ENCODE results near the gene CXorf38. TPM values are rescaled to one million over a fixed set of nuclear protein-coding genes. Genes with fewer than 3 reads are reported as not detected.

Gene CXorf38
- total RNA-seq, 1 donor from 2014 or later, result 19.5 TPM

GRCh38 chrX:40653535-40653934 is 6.2 kb upstream of the CXorf38 start:
- no peak for DNase-seq (ENCODE audit: low spot score)
- H3K27me3 Mint-ChIP-seq (ENCODE audit: low read depth), result no peaks in the 10 kb centered on the region
- H3K4me1 Mint-ChIP-seq (ENCODE audit: low read depth), result peaks cover 1% of the 10 kb centered on the region
- H3K9me3 Mint-ChIP-seq, result no peaks in the 10 kb centered on the region
- intact Hi-C loops (cut with micrococcal nuclease), result no loop called here
- no peak overlapping the region for H3K27ac Mint-ChIP-seq
- peaks cover 26% of the 10 kb centered on the region for H3K36me3 Mint-ChIP-seq (ENCODE audit: low read depth)
- no peak overlapping the region for H3K4me3 Mint-ChIP-seq (ENCODE audit: low read depth)

DNA sequence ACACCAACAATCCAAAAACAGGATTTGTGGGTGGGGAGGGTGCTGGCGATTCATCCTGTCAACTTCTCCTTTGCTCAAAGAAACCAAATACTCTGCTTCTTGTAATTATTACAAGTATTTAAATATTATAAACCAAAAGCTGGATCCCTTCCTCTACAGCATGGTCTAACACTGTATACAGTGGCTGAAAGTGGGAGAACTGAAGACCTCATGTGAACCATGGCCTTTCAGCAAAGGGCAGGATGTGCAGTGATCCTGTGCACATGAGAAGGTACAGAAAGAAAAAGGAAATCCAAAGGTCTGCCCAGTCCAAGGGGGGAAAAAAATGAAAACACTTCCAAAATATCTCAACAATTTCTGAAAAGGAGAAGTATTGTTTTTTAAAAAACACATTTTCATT is 5.3 kb upstream of the CXorf38 start:
- H3K4me1 Mint-ChIP-seq (ENCODE audit: low read depth), result peaks cover 2% of the 10 kb centered on the region
- DNase-seq (ENCODE audit: low spot score), result no peak
- intact Hi-C loops (cut with micrococcal nuclease), result no loop called here

DNA sequence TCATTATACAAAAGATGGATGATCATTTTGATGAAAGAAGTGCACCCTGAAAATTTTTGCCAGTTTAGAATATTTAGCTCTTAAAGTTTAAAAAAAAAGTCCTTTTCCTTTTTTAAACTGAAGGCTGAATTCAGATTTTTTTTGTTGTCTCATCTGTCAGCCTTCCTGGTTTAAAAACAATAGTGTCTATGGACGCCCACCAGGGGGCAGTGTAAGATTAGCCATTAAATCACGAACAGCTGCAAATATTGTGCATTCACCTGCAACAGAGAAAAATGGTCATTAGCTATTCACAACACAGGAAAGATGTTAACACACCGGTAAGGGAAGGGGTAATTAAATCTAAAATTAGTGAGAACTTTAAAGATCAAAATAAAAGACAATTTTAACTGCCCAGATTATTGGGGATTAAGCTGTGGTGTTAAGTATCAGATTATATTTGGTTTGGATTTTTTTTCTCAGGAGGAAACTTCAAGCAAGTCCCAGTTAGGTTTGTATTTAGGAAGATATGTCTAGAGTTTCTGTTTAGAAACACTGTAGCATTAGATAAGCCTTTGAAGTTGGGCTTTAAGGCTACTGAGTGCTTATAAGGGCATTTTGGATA is 4.4 kb upstream of the CXorf38 start:
- Mint-ChIP-seq H3K27me3 (ENCODE audit: low read depth) (no peaks in the 10 kb centered on the region), H3K27ac (no peak overlapping the region), H3K36me3 (ENCODE audit: low read depth) (peaks cover 24% of the 10 kb centered on the region), H3K9me3 (no peaks in the 10 kb centered on the region), H3K4me1 (ENCODE audit: low read depth) (peaks cover 3% of the 10 kb centered on the region), H3K4me3 (ENCODE audit: low read depth) (no peak overlapping the region)
- intact Hi-C loops (cut with micrococcal nuclease), result no loop called here
- peak; percentile 43 for DNase-seq (ENCODE audit: low spot score)

More for the DNA sequence above, 5.3 kb upstream of the CXorf38 start:
- no peaks in the 10 kb centered on the region for H3K9me3 Mint-ChIP-seq
- no peak overlapping the region for H3K27ac Mint-ChIP-seq
- peaks cover 26% of the 10 kb centered on the region for H3K36me3 Mint-ChIP-seq (ENCODE audit: low read depth)
- H3K4me3 Mint-ChIP-seq (ENCODE audit: low read depth), result no peak overlapping the region
- H3K27me3 Mint-ChIP-seq (ENCODE audit: low read depth), result no peaks in the 10 kb centered on the region

- peak overlapping the region; percentile 87 for H3K4me3 Mint-ChIP-seq (ENCODE audit: low read depth)
- H3K36me3 Mint-ChIP-seq (ENCODE audit: low read depth), result peaks cover 34% of the 10 kb centered on the region
Measured at GRCh38 chrX:40646489-40647306, 663 bp downstream of the CXorf38 start.

DNA sequence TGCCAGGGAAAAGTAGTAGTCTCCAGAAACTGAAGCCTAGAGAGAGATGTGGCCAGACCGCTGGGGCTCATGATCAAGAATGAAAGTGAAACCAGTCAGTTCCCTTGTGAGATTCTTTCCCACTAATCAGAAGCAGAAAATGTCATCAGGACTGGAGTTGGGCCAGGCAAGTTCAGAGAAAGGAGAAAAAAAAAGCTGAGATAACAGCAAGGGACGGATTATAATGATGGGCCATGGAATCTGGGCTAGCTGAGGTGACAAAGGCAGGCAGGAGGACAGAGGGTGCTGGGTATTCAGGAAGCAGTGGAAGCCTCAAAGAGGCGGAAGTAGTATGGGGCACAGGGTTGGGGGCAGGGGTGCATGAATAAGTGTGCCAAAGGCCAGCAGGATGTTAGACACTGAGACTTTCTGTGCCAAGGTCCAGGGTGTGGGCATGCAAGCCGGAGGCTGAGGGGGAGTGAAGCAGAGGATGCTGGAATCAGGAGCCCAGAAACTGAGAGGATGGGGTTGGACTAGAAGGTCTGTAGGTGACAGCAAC is 2.5 kb downstream of the CXorf38 start:
- Mint-ChIP-seq H3K36me3 (ENCODE audit: low read depth) (peaks cover 28% of the 10 kb centered on the region), H3K27me3 (ENCODE audit: low read depth) (no peaks in the 10 kb centered on the region), H3K9me3 (no peaks in the 10 kb centered on the region), H3K27ac (peak overlapping the region; percentile 95), H3K4me1 (ENCODE audit: low read depth) (peaks cover 24% of the 10 kb centered on the region), H3K4me3 (ENCODE audit: low read depth) (peak overlapping the region; percentile 93)
- intact Hi-C loops (cut with micrococcal nuclease), result loop anchor here (2.0 to 10.0 kb wide), 4 partner anchors 100 to 1840 kb away; partner anchors contain the start of genes MID1IP1 and USP9X
- peak; percentile 31 for DNase-seq (ENCODE audit: low spot score)

More at GRCh38 chrX:40646489-40647306, 663 bp downstream of the CXorf38 start:
- no peaks in the 10 kb centered on the region for H3K9me3 Mint-ChIP-seq
- intact Hi-C loops (cut with micrococcal nuclease), result loop anchor here (2.0 to 10.0 kb wide), 5 partner anchors 66 to 1842 kb away; partner anchors contain the start of genes ATP6AP2, MED14, MID1IP1 and USP9X
- H3K4me1 Mint-ChIP-seq (ENCODE audit: low read depth), result peaks cover 25% of the 10 kb centered on the region
- peak; percentile 18 for DNase-seq (ENCODE audit: low spot score)
- H3K27me3 Mint-ChIP-seq (ENCODE audit: low read depth), result no peaks in the 10 kb centered on the region
- peak overlapping the region; percentile 87 for H3K27ac Mint-ChIP-seq

- H3K27ac Mint-ChIP-seq, result peak overlapping the region; percentile 81
- peaks cover 28% of the 10 kb centered on the region for H3K36me3 Mint-ChIP-seq (ENCODE audit: low read depth)
- intact Hi-C loops (cut with micrococcal nuclease), result loop anchor here (2.0 to 10.0 kb wide), 3 partner anchors 99 to 1839 kb away; partner anchors contain the start of gene MID1IP1
- peak overlapping the region; percentile 64 for H3K4me3 Mint-ChIP-seq (ENCODE audit: low read depth)
- no peaks in the 10 kb centered on the region for H3K27me3 Mint-ChIP-seq (ENCODE audit: low read depth)
- H3K9me3 Mint-ChIP-seq, result no peaks in the 10 kb centered on the region
- DNase-seq (ENCODE audit: low spot score), result no peak
- peaks cover 24% of the 10 kb centered on the region for H3K4me1 Mint-ChIP-seq (ENCODE audit: low read depth)
Measured at GRCh38 chrX:40644176-40644575, 3.2 kb downstream of the CXorf38 start.

- intact Hi-C loops (cut with micrococcal nuclease), result no loop called here
- Mint-ChIP-seq H3K36me3 (ENCODE audit: low read depth) (peaks cover 57% of the 10 kb centered on the region), H3K4me3 (ENCODE audit: low read depth) (no peak overlapping the region), H3K4me1 (ENCODE audit: low read depth) (peaks cover 9% of the 10 kb centered on the region), H3K9me3 (no peaks in the 10 kb centered on the region), H3K27me3 (ENCODE audit: low read depth) (no peaks in the 10 kb centered on the region), H3K27ac (no peak overlapping the region)
- no peak for DNase-seq (ENCODE audit: low spot score)
Measured at GRCh38 chrX:40637687-40638086, 9.7 kb downstream of the CXorf38 start.

GRCh38 chrX:40632199-40632598 is 15.2 kb downstream of the CXorf38 start:
- no peak for DNase-seq (ENCODE audit: low spot score)
- Mint-ChIP-seq H3K27ac (no peak overlapping the region), H3K4me1 (ENCODE audit: low read depth) (no peaks in the 10 kb centered on the region), H3K9me3 (no peaks in the 10 kb centered on the region), H3K36me3 (ENCODE audit: low read depth) (peaks cover 60% of the 10 kb centered on the region), H3K4me3 (ENCODE audit: low read depth) (no peak overlapping the region), H3K27me3 (ENCODE audit: low read depth) (no peaks in the 10 kb centered on the region)
- intact Hi-C loops (cut with micrococcal nuclease), result no loop called here

GRCh38 chrX:40628506-40628905 is 18.9 kb downstream of the CXorf38 start:
- intact Hi-C loops (cut with micrococcal nuclease), result no loop called here

GRCh38 chrX:40625294-40625693 is 22.1 kb downstream of the CXorf38 start:
- H3K4me3 Mint-ChIP-seq (ENCODE audit: low read depth), result no peak overlapping the region
- DNase-seq (ENCODE audit: low spot score), result no peak
- no peaks in the 10 kb centered on the region for H3K9me3 Mint-ChIP-seq
- H3K36me3 Mint-ChIP-seq (ENCODE audit: low read depth), result peaks cover 14% of the 10 kb centered on the region
- no peaks in the 10 kb centered on the region for H3K4me1 Mint-ChIP-seq (ENCODE audit: low read depth)
- H3K27ac Mint-ChIP-seq, result no peak overlapping the region
- no peaks in the 10 kb centered on the region for H3K27me3 Mint-ChIP-seq (ENCODE audit: low read depth)
- intact Hi-C loops (cut with micrococcal nuclease), result no loop called here

More at GRCh38 chrX:40628506-40628905, 18.9 kb downstream of the CXorf38 start:
- Mint-ChIP-seq H3K9me3 (no peaks in the 10 kb centered on the region), H3K27ac (no peak overlapping the region), H3K4me1 (ENCODE audit: low read depth) (no peaks in the 10 kb centered on the region), H3K4me3 (ENCODE audit: low read depth) (no peak overlapping the region), H3K36me3 (ENCODE audit: low read depth) (peaks cover 32% of the 10 kb centered on the region), H3K27me3 (ENCODE audit: low read depth) (no peaks in the 10 kb centered on the region)
- no peak for DNase-seq (ENCODE audit: low spot score)

- no peak for DNase-seq (ENCODE audit: low spot score)
- Mint-ChIP-seq H3K9me3 (no peaks in the 10 kb centered on the region), H3K4me3 (ENCODE audit: low read depth) (no peak overlapping the region), H3K36me3 (ENCODE audit: low read depth) (peaks cover 14% of the 10 kb centered on the region), H3K4me1 (ENCODE audit: low read depth) (no peaks in the 10 kb centered on the region), H3K27ac (no peak overlapping the region), H3K27me3 (ENCODE audit: low read depth) (no peaks in the 10 kb centered on the region)
- intact Hi-C loops (cut with micrococcal nuclease), result no loop called here
Measured at GRCh38 chrX:40623665-40624064, 23.7 kb downstream of the CXorf38 start.

GRCh38 chrX:40623139-40623536 is 24.2 kb downstream of the CXorf38 start, which contains the start of gene MPC1L:
Gene MPC1L (plus strand): TSS chrX:40623428. CDS start chrX:40623566, 138 bp downstream.
- Mint-ChIP-seq H3K4me3 (ENCODE audit: low read depth) (no peak within 1 kb of the TSS), H3K4me1 (ENCODE audit: low read depth) (no peaks in the 10 kb centered on the region), H3K9me3 (no peaks in the 10 kb centered on the region), H3K36me3 (ENCODE audit: low read depth) (peaks cover 12% of the 10 kb centered on the region), H3K27ac (no peak within 1 kb of the TSS), H3K27me3 (ENCODE audit: low read depth) (no peaks in the 10 kb centered on the region)
- intact Hi-C loops (cut with micrococcal nuclease), result no loop called here
- DNase-seq (ENCODE audit: low spot score), result no peak

All from activated T-helper 2 cell treated with anti-CD3 and anti-CD28 coated beads, Interferon-gamma antibody, Interleukin-2, Interleukin-4, amounts not matched to agents 10 μg/mL and 5 μg/mL and 100 μg/mL, durations not matched to agents 14 hours and 24 hours and 36 hours (primary cell).